ENCODE measurements around the gene UNCX. TPM values are rescaled to one million over a fixed set of nuclear protein-coding genes. Genes with fewer than 3 reads are reported as not detected.
"Not testable (repeated sequence)": the region's sequence is repeated elsewhere in the genome, so short reads cannot be mapped to it uniquely, and the experiment has no call there.

Gene UNCX
- total and polyA plus RNA-seq, 2 experiments from 2014 or later, result not detected

DNA sequence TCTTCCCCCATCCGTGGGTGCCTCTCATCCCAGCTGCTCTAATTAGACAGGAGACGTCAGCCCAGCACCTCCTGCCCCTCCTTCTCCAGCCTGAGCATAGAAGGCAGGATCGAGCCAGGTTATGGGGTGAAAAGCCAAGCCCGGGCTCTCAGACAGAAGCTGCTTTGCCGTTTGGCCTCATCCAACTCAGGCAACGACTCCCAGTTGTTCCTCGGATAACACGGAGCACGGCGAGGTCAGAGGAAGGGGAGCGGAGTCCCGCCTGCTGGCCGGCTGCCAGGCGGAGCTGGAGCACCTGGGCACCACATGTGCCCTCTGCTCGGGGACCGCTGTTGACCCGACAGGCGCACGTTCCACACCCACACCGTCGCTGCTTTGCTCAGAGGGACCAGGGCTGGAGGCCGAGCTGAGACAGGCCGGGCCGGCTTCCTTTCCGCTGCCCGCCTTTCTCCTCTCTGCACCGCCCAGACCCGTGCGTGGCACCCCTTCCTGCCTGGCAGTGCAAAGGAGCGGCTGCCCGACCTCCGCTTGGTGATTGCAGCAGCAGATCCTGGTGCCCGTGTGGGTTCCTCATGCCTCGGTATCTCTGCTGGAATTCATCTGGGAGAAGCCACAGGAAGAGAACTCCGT, 21.6 kb upstream of the UNCX start (continued):
- TF ChIP-seq ZNF331 (CRISPR knock-in tag; IDR thresholded peaks at IDR 0.05; ENCODE audit: low read depth) (no peak), STAT1 (IDR thresholded peaks at IDR 0.05; ENCODE audit: unreplicated experiment) (no peak), NANOG (IDR thresholded peaks at IDR 0.05; ENCODE audit: borderline replicate concordance) (no peak), JUNB (IDR thresholded peaks at IDR 0.05; ENCODE audit: unreplicated experiment) (no peak), POLR2AphosphoS5 (IDR thresholded peaks at IDR 0.05; ENCODE audit: low read depth) (no peak), CREB1 (CRISPR knock-in tag; IDR thresholded peaks at IDR 0.05; ENCODE audit: low read depth) (no peak)
- TF ChIP-seq, protein P1, sequence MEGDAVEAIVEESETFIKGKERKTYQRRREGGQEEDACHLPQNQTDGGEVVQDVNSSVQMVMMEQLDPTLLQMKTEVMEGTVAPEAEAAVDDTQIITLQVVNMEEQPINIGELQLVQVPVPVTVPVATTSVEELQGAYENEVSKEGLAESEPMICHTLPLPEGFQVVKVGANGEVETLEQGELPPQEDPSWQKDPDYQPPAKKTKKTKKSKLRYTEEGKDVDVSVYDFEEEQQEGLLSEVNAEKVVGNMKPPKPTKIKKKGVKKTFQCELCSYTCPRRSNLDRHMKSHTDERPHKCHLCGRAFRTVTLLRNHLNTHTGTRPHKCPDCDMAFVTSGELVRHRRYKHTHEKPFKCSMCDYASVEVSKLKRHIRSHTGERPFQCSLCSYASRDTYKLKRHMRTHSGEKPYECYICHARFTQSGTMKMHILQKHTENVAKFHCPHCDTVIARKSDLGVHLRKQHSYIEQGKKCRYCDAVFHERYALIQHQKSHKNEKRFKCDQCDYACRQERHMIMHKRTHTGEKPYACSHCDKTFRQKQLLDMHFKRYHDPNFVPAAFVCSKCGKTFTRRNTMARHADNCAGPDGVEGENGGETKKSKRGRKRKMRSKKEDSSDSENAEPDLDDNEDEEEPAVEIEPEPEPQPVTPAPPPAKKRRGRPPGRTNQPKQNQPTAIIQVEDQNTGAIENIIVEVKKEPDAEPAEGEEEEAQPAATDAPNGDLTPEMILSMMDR (conservative IDR thresholded peaks at IDR 0.05; ENCODE audit: low read depth in 2 of 2), result no peak
- TF ChIP-seq, protein P2, sequence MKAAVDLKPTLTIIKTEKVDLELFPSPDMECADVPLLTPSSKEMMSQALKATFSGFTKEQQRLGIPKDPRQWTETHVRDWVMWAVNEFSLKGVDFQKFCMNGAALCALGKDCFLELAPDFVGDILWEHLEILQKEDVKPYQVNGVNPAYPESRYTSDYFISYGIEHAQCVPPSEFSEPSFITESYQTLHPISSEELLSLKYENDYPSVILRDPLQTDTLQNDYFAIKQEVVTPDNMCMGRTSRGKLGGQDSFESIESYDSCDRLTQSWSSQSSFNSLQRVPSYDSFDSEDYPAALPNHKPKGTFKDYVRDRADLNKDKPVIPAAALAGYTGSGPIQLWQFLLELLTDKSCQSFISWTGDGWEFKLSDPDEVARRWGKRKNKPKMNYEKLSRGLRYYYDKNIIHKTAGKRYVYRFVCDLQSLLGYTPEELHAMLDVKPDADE (IDR thresholded peaks at IDR 0.05), result no peak

DNA sequence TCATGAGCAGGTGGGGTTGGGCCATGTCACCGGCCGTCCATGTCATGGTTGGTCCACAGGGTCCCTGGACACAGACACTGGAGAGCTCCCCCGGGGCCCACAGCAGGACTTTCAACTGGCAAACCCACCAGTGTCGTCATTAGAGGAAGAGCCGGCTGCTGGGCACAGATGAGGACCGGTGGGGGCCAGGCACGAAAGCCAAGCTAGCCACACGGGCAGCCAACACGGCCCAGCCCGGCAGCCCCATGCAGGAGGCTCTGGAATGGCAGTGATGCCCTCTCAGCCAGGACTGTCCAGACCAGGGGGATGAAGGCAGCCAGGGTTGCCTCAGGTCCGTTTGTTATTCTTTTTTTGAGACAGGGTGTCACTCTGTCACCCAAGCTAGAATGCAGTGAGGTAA, 21.1 kb upstream of the UNCX start:
- Histone ChIP-seq H3K9me2 (ENCODE audit: insufficient read depth) (no peaks in the 10 kb centered on the region), H4K20me1 (replicated peaks; ENCODE audit: insufficient read depth) (no peaks in the 10 kb centered on the region), H3K4me2 (no peak overlapping the region), H3K27ac (ENCODE audit: low read depth) (no peak overlapping the region), H3F3A (replicated peaks; ENCODE audit: low read depth) (no peaks in the 10 kb centered on the region), H2AFZ (no peak overlapping the region), H3K4me1 (ENCODE audit: insufficient read depth) (no peaks in the 10 kb centered on the region), H3K36me3 (ENCODE audit: insufficient read depth) (no peaks in the 10 kb centered on the region), H3K4me3 (no peak overlapping the region), H3K27me3 (ENCODE audit: insufficient read depth) (no peaks in the 10 kb centered on the region), H3K79me2 (replicated peaks; ENCODE audit: insufficient read depth) (no peaks in the 10 kb centered on the region)
- H3K27ac Mint-ChIP-seq, result no peak overlapping the region
- no peaks in the 10 kb centered on the region for H3K36me3 Mint-ChIP-seq (ENCODE audit: low read depth)
- TF ChIP-seq EZH2phosphoT487 (IDR thresholded peaks at IDR 0.05; ENCODE audit: unreplicated experiment), result no peak
- no peak for TF ChIP-seq NANOG (IDR thresholded peaks at IDR 0.05; ENCODE audit: borderline replicate concordance)
- no peak for TF ChIP-seq EZH2 (IDR thresholded peaks at IDR 0.05; ENCODE audit: low read depth, unreplicated experiment)
- TF ChIP-seq, protein P3, sequence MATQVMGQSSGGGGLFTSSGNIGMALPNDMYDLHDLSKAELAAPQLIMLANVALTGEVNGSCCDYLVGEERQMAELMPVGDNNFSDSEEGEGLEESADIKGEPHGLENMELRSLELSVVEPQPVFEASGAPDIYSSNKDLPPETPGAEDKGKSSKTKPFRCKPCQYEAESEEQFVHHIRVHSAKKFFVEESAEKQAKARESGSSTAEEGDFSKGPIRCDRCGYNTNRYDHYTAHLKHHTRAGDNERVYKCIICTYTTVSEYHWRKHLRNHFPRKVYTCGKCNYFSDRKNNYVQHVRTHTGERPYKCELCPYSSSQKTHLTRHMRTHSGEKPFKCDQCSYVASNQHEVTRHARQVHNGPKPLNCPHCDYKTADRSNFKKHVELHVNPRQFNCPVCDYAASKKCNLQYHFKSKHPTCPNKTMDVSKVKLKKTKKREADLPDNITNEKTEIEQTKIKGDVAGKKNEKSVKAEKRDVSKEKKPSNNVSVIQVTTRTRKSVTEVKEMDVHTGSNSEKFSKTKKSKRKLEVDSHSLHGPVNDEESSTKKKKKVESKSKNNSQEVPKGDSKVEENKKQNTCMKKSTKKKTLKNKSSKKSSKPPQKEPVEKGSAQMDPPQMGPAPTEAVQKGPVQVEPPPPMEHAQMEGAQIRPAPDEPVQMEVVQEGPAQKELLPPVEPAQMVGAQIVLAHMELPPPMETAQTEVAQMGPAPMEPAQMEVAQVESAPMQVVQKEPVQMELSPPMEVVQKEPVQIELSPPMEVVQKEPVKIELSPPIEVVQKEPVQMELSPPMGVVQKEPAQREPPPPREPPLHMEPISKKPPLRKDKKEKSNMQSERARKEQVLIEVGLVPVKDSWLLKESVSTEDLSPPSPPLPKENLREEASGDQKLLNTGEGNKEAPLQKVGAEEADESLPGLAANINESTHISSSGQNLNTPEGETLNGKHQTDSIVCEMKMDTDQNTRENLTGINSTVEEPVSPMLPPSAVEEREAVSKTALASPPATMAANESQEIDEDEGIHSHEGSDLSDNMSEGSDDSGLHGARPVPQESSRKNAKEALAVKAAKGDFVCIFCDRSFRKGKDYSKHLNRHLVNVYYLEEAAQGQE (IDR thresholded peaks at IDR 0.05; ENCODE audit: unreplicated experiment), result no peak
- no peaks in the 10 kb centered on the region for H3K9me3 Mint-ChIP-seq
- H3K4me3 Mint-ChIP-seq, result no peak overlapping the region
- no peak for DNase-seq (ENCODE audit: low spot score)
- H3K27me3 Mint-ChIP-seq (ENCODE audit: insufficient read depth, low read depth, poor library complexity), result peaks cover 7% of the 10 kb centered on the region
- ATAC-seq, result no peak
- H3K4me1 Mint-ChIP-seq, result no peaks in the 10 kb centered on the region

- not testable (repeated sequence) for H4K20me1 ChIP-seq (replicated peaks; ENCODE audit: insufficient read depth); H3K4me3 ChIP-seq; H3F3A ChIP-seq (replicated peaks; ENCODE audit: low read depth); DNase-seq (ENCODE audit: low spot score); H3K36me3 Mint-ChIP-seq (ENCODE audit: low read depth); H3K27ac ChIP-seq (ENCODE audit: low read depth); H3K36me3 ChIP-seq (ENCODE audit: insufficient read depth); H3K4me2 ChIP-seq; H3K27me3 Mint-ChIP-seq (ENCODE audit: insufficient read depth, low read depth, poor library complexity); ATAC-seq; H3K4me1 ChIP-seq (ENCODE audit: insufficient read depth); H2AFZ ChIP-seq; H3K27ac Mint-ChIP-seq; H3K27me3 ChIP-seq (ENCODE audit: insufficient read depth); H3K4me1 Mint-ChIP-seq; H3K9me3 Mint-ChIP-seq; H3K4me3 Mint-ChIP-seq; H3K79me2 ChIP-seq (replicated peaks; ENCODE audit: insufficient read depth); H3K9me2 ChIP-seq (ENCODE audit: insufficient read depth)
Observed at GRCh38 chr7:1212025-1212424, 20.6 kb upstream of the UNCX start.
